Transverse colon (tissue), 3 donors: ENCODE measurements around the gene SPTBN5.

Experiments
- CTCF ChIP-seq, 5 experiments: fragments of 200-600 bp in 3 of 5; fragments of 450-650 bp in 2 of 5; sonication (generic) in 3 of 5; IDR thresholded peaks; 1 replicate in 2 of 5; 2 replicates in 3 of 5; pipeline ENCODE4 v1.5.1; 2016 to 2017; ENCODE audit warnings: antibody characterized with exemption in 5 of 5, inconsistent platforms in 3 of 5, mild to moderate bottlenecking in 2 of 5, moderate library complexity in 1 of 5
- EP300 ChIP-seq: sonication (generic); formaldehyde crosslinking; IDR thresholded peaks from one replicate; pipeline ENCODE4 v1.6.1; 2017; ENCODE audit warnings: antibody characterized with exemption, low read depth
- POLR2A ChIP-seq: fragments of 450-650 bp; IDR thresholded peaks from one replicate; pipeline ENCODE4 v1.6.1; 2016; ENCODE audit warnings: antibody characterized with exemption, mild to moderate bottlenecking, moderate library complexity

- TF ChIP-seq CTCF (IDR thresholded peaks at IDR 0.05) (no peak), EP300 (no peak), POLR2A (no peak)
Observed at GRCh38 chr15:41820791-41821423, 72.9 kb downstream of the SPTBN5 start.
